Panc1 (cell line): ENCODE measurements around the gene CCM2. TPM values are rescaled to one million over a fixed set of nuclear protein-coding genes. Genes with fewer than 3 reads are reported as not detected.

Experiments used
- ATAC-seq: fragments of 200-7000 bp; cut with Tn5 transposase; 2 replicates; pipeline ENCODE4 v1.9.1; 2020; ENCODE audit warnings: mild to moderate bottlenecking, moderate library complexity
- BruUV-seq: library from RNA; stranded (reverse); fragments of 400-500 nt; replicated peaks from 2 replicates; lab custom pipeline; 2021; lab: Mats Ljungman, UMichigan
- CTCF ChIA-PET: fragments of 300-600 bp; sonication (Branson Sonifier 250); formaldehyde crosslinking; loops from one replicate; lab custom pipeline; 2022; ENCODE audit warnings: antibody characterized with exemption; lab: Charles Lee
- POLR2A ChIA-PET: fragments of 300-600 bp; sonication (Branson Sonifier 250); formaldehyde crosslinking; loops from one replicate; lab custom pipeline; 2022; ENCODE audit warnings: antibody characterized with exemption; lab: Charles Lee
- DNase-seq: peaks from one replicate; pipeline ENCODE4 v3.0.0-alpha.2; 2010; ENCODE audit warnings: low read depth, low spot score
- H3K27ac ChIP-seq: 2 replicates; pipeline ENCODE4 v1.5.1; 2011; ENCODE audit warnings: mild to moderate bottlenecking, low read length, inconsistent platforms
- H3K27me3 ChIP-seq: fragments of 200-500 bp; sonication (Bioruptor generic); 2 replicates; pipeline ENCODE4 v1.6.0; 2014; ENCODE audit warnings: low read length, inconsistent platforms; ENCODE audit not compliant: control insufficient read depth, insufficient read depth
- H3K36me3 ChIP-seq: fragments of 200-500 bp; sonication (Bioruptor generic); 2 replicates; pipeline ENCODE4 v1.5.1; 2014; ENCODE audit warnings: inconsistent platforms, mild to moderate bottlenecking, low read length, moderate library complexity; ENCODE audit not compliant: control insufficient read depth, insufficient read depth
- H3K4me1 ChIP-seq: 2 replicates; pipeline ENCODE4 v1.5.1; 2011; ENCODE audit warnings: inconsistent platforms, mild to moderate bottlenecking, low read length, moderate library complexity; ENCODE audit not compliant: control insufficient read depth, insufficient read depth
- H3K4me3 ChIP-seq, 2 experiments: 2 replicates each; pipeline ENCODE4 v1.5.1; 2011 to 2012; ENCODE audit warnings: low read depth in 2 of 2, low read length in 2 of 2, mild to moderate bottlenecking in 2 of 2, inconsistent platforms in 1 of 2, moderate library complexity in 1 of 2
- H3K9me3 ChIP-seq: fragments of 200-500 bp; sonication (Bioruptor generic); 2 replicates; pipeline ENCODE4 v1.5.1; 2014; ENCODE audit warnings: low read depth, mild to moderate bottlenecking, inconsistent platforms, low read length, moderate library complexity; ENCODE audit not compliant: control insufficient read depth, insufficient read depth
- CTCF ChIP-seq: fragments of 450-650 bp; IDR thresholded peaks from 2 replicates; pipeline ENCODE4 v1.5.1; 2017; ENCODE audit warnings: mild to moderate bottlenecking
- POLR2AphosphoS5 ChIP-seq: IDR thresholded peaks from 2 replicates; pipeline ENCODE4 v1.6.1; 2012; ENCODE audit warnings: mild to moderate bottlenecking, low read depth, low read length, moderate library complexity
- REST ChIP-seq, 2 experiments: IDR thresholded peaks; 2 replicates each; pipeline ENCODE4 v1.6.1; 2011 to 2012; ENCODE audit warnings: low read depth in 2 of 2, control low read depth in 1 of 2, low read length in 1 of 2, mild to moderate bottlenecking in 1 of 2, moderate library complexity in 1 of 2; ENCODE audit not compliant: insufficient read depth in 1 of 2
- SIN3A ChIP-seq: IDR thresholded peaks from 2 replicates; pipeline ENCODE4 v1.6.1; 2012; ENCODE audit warnings: low read depth, mild to moderate bottlenecking, low read length, moderate library complexity, borderline replicate concordance; ENCODE audit not compliant: insufficient read depth
- TCF7L2 ChIP-seq: IDR thresholded peaks from 2 replicates; pipeline ENCODE4 v1.6.1; 2011; ENCODE audit warnings: mild to moderate bottlenecking, low read depth, low read length, inconsistent platforms
- in situ Hi-C: cut with HindIII; loops from 2 replicates; pipeline ENCODE4 v1.10.0; 2016; ENCODE audit warnings: low sequenced_read_pairs, low pct_unique_long_range_greater_than_20kb
- intact Hi-C: fragments of 100-400 bp; cut with micrococcal nuclease; formaldehyde crosslinking; loops from one replicate; pipeline ENCODE4 v1.10.0; 2022; ENCODE audit not compliant: unreplicated experiment
- total RNA-seq: library from RNA; stranded (reverse); gene quantifications from one replicate; pipeline ENCODE4 v1.2.1, GENCODE V29; 2021; ENCODE audit not compliant: unreplicated experiment

The CCM2 gene
- total RNA-seq, 1 experiment from 2014 or later = 97.1 TPM

DNA sequence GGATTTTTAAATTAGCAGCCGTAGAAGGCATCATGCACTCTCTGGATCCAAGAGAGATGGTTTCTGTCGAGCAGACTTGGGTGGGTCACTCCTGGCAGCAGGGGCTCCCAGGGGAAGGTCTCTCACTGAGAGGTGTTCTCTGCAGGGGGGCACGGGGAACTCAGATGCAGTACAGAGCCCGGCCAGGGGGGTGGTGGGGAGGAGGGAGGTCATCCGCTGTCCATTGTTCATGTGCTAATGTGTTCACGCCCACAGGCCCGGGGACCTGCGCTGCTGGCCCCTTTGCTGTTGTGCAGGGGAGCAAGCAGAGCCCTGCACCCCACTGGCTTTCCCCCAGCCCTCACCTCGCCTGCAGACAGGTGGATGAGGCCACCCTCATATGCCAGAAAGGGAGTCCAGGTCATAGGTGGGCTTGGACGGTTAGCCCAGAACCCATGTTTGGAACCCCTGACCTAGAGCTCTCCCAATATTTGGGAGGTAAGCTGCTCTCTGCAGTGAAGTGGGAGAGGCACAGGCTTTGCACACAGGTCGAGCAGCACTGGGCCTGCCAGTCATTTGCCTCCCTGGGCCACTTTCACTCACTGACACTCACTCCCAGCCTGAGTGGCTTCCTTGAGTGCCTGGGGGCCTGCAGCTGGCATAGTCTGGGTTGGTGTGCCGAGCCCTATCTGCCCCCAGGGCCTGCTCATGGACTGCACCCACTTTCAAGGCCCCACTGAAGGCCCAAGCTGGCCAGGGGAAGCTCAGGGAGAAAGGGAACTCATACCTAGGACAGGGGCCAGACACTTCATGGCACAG lies 124.1 kb downstream of the CCM2 start:
- Histone ChIP-seq H3K36me3 (no peaks in the 10 kb centered on the region), H3K9me3 (no peaks in the 10 kb centered on the region), H3K27me3 (no peaks in the 10 kb centered on the region), H3K27ac (no peak overlapping the region), H3K4me3 (no peak overlapping the region), H3K4me1 (no peaks in the 10 kb centered on the region)
- ChIA-PET CTCF (interaction anchor here (0.5 kb wide), 1 partner anchor 125 kb away, joined by 3 read pairs; no protein-coding TSS in a partner anchor), POLR2A (no interaction called here)
- intact Hi-C loops (no loop called here), in situ Hi-C loops (no loop called here)
- no peak for DNase-seq
- BruUV-seq = no TSS peak
- no peak for ATAC-seq
- TF ChIP-seq CTCF (no peak), POLR2AphosphoS5 (no peak), TCF7L2 (no peak), REST (IDR thresholded peaks at IDR 0.05; ENCODE audit: insufficient read depth in 1 of 2, low read depth in 2 of 2, low read length in 1 of 2) (no peak)

DNA sequence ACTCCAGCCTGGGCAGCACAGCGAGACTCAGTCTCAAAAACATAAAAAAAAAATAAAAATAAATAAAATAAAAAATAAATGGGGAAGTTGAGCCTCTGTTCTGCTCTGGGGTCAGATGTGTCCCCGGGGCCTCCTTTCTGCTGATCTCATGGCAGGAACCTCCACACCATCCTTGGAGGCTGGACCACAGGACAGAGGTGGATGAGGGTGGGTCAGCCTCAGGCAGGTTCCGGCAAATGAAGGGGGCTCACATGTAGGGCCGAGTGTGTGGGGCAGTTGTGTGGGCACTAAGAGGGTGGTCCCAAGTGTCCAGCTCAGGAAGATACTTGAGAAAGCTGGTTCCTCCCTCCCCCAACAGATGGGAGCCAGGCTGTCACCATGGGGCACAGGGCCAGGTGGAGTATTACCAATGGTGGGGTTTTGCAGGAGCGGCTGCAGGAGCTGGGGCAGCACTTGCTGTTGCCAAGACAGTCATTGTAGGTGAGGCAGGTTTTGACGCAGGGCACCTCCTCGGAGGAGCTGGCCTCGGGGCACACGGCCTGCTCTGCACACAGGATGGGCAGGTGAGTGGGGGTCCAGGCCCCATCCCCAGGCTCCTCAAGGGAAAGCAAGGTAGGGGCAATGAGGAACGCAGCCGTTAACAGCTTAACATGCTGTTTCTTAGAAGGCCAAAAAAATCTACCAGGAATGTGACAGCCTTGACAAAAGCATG lies 125.3 kb downstream of the CCM2 start:
- H3K9me3 ChIP-seq = no peaks in the 10 kb centered on the region
- H3K4me1 ChIP-seq = no peaks in the 10 kb centered on the region
- in situ Hi-C loops = no loop called here
- no peaks in the 10 kb centered on the region for H3K27me3 ChIP-seq
- CTCF ChIA-PET = interaction anchor here (0.6 kb wide), 1 partner anchor 10 kb away, joined by 3 read pairs; no protein-coding TSS in a partner anchor
- no peak for ATAC-seq
- H3K4me3 ChIP-seq = no peak overlapping the region
- no peaks in the 10 kb centered on the region for H3K36me3 ChIP-seq
- no peak overlapping the region for H3K27ac ChIP-seq
- POLR2A ChIA-PET = no interaction called here
- TF ChIP-seq TCF7L2 (no peak), REST (IDR thresholded peaks at IDR 0.05; ENCODE audit: insufficient read depth in 1 of 2, low read depth in 2 of 2, low read length in 1 of 2) (no peak), CTCF (no peak), POLR2AphosphoS5 (no peak), SIN3A (no peak)
- no TSS peak for BruUV-seq
- intact Hi-C loops = no loop called here
- DNase-seq = no peak
